Endothelial cell of umbilical vein (primary cell): ENCODE data around the gene CERS3. TPM values are rescaled to one million over a fixed set of nuclear protein-coding genes. Genes with fewer than 3 reads are reported as not detected.

Source experiments
- BruUV-seq: library from RNA; stranded (reverse); fragments of 400-500 nt; replicated peaks from 2 replicates; lab custom pipeline; 2021; lab: Mats Ljungman, UMichigan
- CTCF ChIA-PET: fragments of 300-600, 350-600 bp; sonication (Branson Sonifier 250); formaldehyde crosslinking; loops from one replicate; lab custom pipeline; 2021; ENCODE audit warnings: antibody characterized with exemption, inconsistent platforms; lab: Charles Lee
- POLR2A ChIA-PET: fragments of 300-600, 350-600 bp; sonication (Branson Sonifier 250); formaldehyde crosslinking; loops from one replicate; lab custom pipeline; 2021; ENCODE audit warnings: antibody characterized with exemption, inconsistent platforms; lab: Charles Lee
- DNase-seq: peaks from one replicate; pipeline ENCODE4 v3.0.0-alpha.2; 2011; ENCODE audit warnings: low read depth, low spot score
- FAIRE-seq: peaks from 2 replicates; lab custom pipeline; 2011; peaks lifted over from hg19 to GRCh38; lab: Jason Lieb, UNC
- H2AFZ ChIP-seq: 2 replicates; pipeline ENCODE4 v1.6.0; 2012; ENCODE audit warnings: low read depth, low read length, control low read depth, inconsistent platforms
- H3K27ac ChIP-seq: 2 replicates; pipeline ENCODE4 v1.5.1; 2011; ENCODE audit warnings: low read depth, mild to moderate bottlenecking, control low read depth, low read length, moderate library complexity; ENCODE audit not compliant: insufficient read depth
- H3K27me3 ChIP-seq, 2 experiments: 2 replicates each; pipeline versions ENCODE4 v1.6.0 to v1.6.1; 2011; ENCODE audit warnings: low read length in 2 of 2, mixed read lengths in 1 of 2; ENCODE audit not compliant: control insufficient read depth in 2 of 2, insufficient read depth in 2 of 2
- H3K36me3 ChIP-seq, 2 experiments: 2 replicates in 1 of 2; 3 replicates in 1 of 2; pipeline ENCODE4 v1.5.1; 2011; ENCODE audit warnings: low read length in 2 of 2, mild to moderate bottlenecking in 1 of 2, moderate library complexity in 1 of 2; ENCODE audit not compliant: control insufficient read depth in 2 of 2, insufficient read depth in 2 of 2; ENCODE audit errors: extremely low read depth in 1 of 2
- H3K4me1 ChIP-seq: 3 replicates; pipeline ENCODE4 v1.5.1; 2011; ENCODE audit warnings: mild to moderate bottlenecking, low read length; ENCODE audit not compliant: control insufficient read depth, insufficient read depth; ENCODE audit errors: extremely low read depth
- H3K4me2 ChIP-seq: 2 replicates; pipeline ENCODE4 v1.6.1; 2011; ENCODE audit warnings: low read length, control low read depth, mixed read lengths; ENCODE audit not compliant: insufficient read depth
- H3K4me3 ChIP-seq, 3 experiments: fragments of 200-600 bp in 1 of 3; sonication (generic), shearing (Covaris generic) in 1 of 3; replicated peaks in 1 of 3; 2 replicates each; pipeline ENCODE4 v1.5.1; 2011 to 2016; ENCODE audit warnings: control low read depth in 3 of 3, low read length in 3 of 3, mild to moderate bottlenecking in 2 of 3, inconsistent platforms in 1 of 3, low read depth in 1 of 3, moderate library complexity in 1 of 3; ENCODE audit not compliant: insufficient read depth in 1 of 3
- H3K79me2 ChIP-seq: 2 replicates; pipeline ENCODE4 v1.6.0; 2012; ENCODE audit warnings: low read length, inconsistent platforms; ENCODE audit not compliant: control insufficient read depth, insufficient read depth
- H3K9ac ChIP-seq: replicated peaks from 2 replicates; pipeline ENCODE3; 2011; ENCODE audit warnings: low read length, control low read depth; ENCODE audit not compliant: insufficient read depth; ENCODE audit errors: extremely low read depth
- H3K9me1 ChIP-seq: replicated peaks from 3 replicates; pipeline ENCODE4 v1.6.0; 2011; ENCODE audit warnings: mild to moderate bottlenecking, low read length; ENCODE audit not compliant: control insufficient read depth, insufficient read depth; ENCODE audit errors: extremely low read depth
- H3K9me3 ChIP-seq: replicated peaks from 2 replicates; pipeline ENCODE4 v1.5.1; 2012; ENCODE audit warnings: low read length, inconsistent platforms; ENCODE audit not compliant: control insufficient read depth, insufficient read depth
- H4K20me1 ChIP-seq: replicated peaks from 2 replicates; pipeline ENCODE3; 2011; ENCODE audit warnings: mild to moderate bottlenecking, low read length; ENCODE audit not compliant: control insufficient read depth, insufficient read depth; ENCODE audit errors: extremely low read depth
- CTCF ChIP-seq, 2 donors: IDR thresholded peaks; 1 replicate in 1 of 2; 2 replicates in 1 of 2; pipeline ENCODE4 v1.5.1; 2011; ENCODE audit warnings: low read length in 2 of 2, mild to moderate bottlenecking in 2 of 2, moderate library complexity in 2 of 2, control low read depth in 1 of 2, inconsistent platforms in 1 of 2, low read depth in 1 of 2; ENCODE audit not compliant: insufficient read depth in 1 of 2; ENCODE audit errors: extremely low read depth in 1 of 2
- EZH2 ChIP-seq: IDR thresholded peaks from 2 replicates; pipeline ENCODE4 v1.6.1; 2012; ENCODE audit warnings: borderline replicate concordance, low read depth, mild to moderate bottlenecking, moderate library complexity, low read length, inconsistent platforms; ENCODE audit not compliant: severe bottlenecking
- FOS ChIP-seq: IDR thresholded peaks from 2 replicates; pipeline ENCODE4 v1.6.1; 2011; ENCODE audit warnings: mild to moderate bottlenecking, low read length, moderate library complexity, borderline replicate concordance; ENCODE audit not compliant: insufficient read depth
- GATA2 ChIP-seq: IDR thresholded peaks from 2 replicates; pipeline ENCODE4 v1.7.0; 2011; ENCODE audit warnings: low read depth, mild to moderate bottlenecking, moderate library complexity, mixed read lengths, low read length; ENCODE audit not compliant: insufficient read length, insufficient read depth
- JUN ChIP-seq: IDR thresholded peaks from 2 replicates; pipeline ENCODE4 v1.6.1; 2011; ENCODE audit warnings: borderline replicate concordance, low read depth; ENCODE audit not compliant: insufficient read length, insufficient read depth
- MAX ChIP-seq: IDR thresholded peaks from 2 replicates; pipeline ENCODE4 v1.6.1; 2011; ENCODE audit not compliant: insufficient read depth, insufficient read length
- MYC ChIP-seq: IDR thresholded peaks from one replicate; pipeline ENCODE4 v1.6.1; 2011; ENCODE audit warnings: mild to moderate bottlenecking, low read depth, low read length
- POLR2A ChIP-seq: IDR thresholded peaks from 2 replicates; pipeline ENCODE4 v1.6.1; 2012; ENCODE audit warnings: low read depth, mild to moderate bottlenecking, control low read depth, low read length
- POLR2AphosphoS5 ChIP-seq: IDR thresholded peaks from 2 replicates; pipeline ENCODE4 v1.6.1; 2012; ENCODE audit warnings: low read depth, mild to moderate bottlenecking, control low read depth, low read length, moderate library complexity; ENCODE audit not compliant: insufficient read depth
- dilution Hi-C: fragments of 300-500 bp; cut with MboI; formaldehyde crosslinking; loops from one replicate; pipeline ENCODE4 v1.15.0; 2019; ENCODE audit warnings: low sequenced_read_pairs; ENCODE audit not compliant: extremely low pct_ligation_motif_present
- intact Hi-C: fragments of 100-400 bp; cut with micrococcal nuclease; formaldehyde crosslinking; loops from one replicate; pipeline ENCODE4 v1.10.0; 2022
- polyA plus RNA-seq, 4 experiments: library from polyadenylated mRNA; depleted of rRNA in 3 of 4; stranded (reverse) in 3 of 4; unstranded in 1 of 4; fragments of >200 nt; gene quantifications; 2 replicates each; pipeline versions ENCODE4 v1.2.1 to v1.2.3, GENCODE V29; 2011 to 2012; ENCODE audit warnings: missing spikeins in 1 of 4
- total RNA-seq: library from RNA; stranded (reverse); gene quantifications from 2 replicates; pipeline ENCODE4 v1.2.3, GENCODE V29; 2021

Gene CERS3
- total and polyA plus RNA-seq, 2 donors (not counting 3 experiments of a cell fraction or from before 2014, with no cell fraction given) = not detected

GRCh38 chr15:100466073-100466472 lies 62.7 kb downstream of the CERS3 start:
- no peak for DNase-seq
- H3K36me3 ChIP-seq = no peaks in the 10 kb centered on the region
- H3K79me2 ChIP-seq = no peaks in the 10 kb centered on the region
- no peak overlapping the region for H3K27ac ChIP-seq
- H2AFZ ChIP-seq = no peak overlapping the region
- no peak for FAIRE-seq
- dilution Hi-C loops = no loop called here
- H3K9ac ChIP-seq = no peak overlapping the region
- no peak overlapping the region for H3K4me2 ChIP-seq
- CTCF ChIA-PET = no interaction called here
- intact Hi-C loops = loop anchor here (10.0 kb wide), 1 partner anchor 81 kb away; no protein-coding TSS in a partner anchor
- no peaks in the 10 kb centered on the region for H4K20me1 ChIP-seq
- no peaks in the 10 kb centered on the region for H3K27me3 ChIP-seq
- no peaks in the 10 kb centered on the region for H3K4me1 ChIP-seq
- H3K9me3 ChIP-seq = peaks cover 4% of the 10 kb centered on the region
- no TSS peak for BruUV-seq
- no peak overlapping the region for H3K4me3 ChIP-seq
- TF ChIP-seq MAX (no peak), POLR2AphosphoS5 (no peak), GATA2 (no peak), FOS (no peak), CTCF (IDR thresholded peaks at IDR 0.05; ENCODE audit: extremely low read depth in 1 of 2, insufficient read depth in 1 of 2, low read depth in 1 of 2, low read length in 2 of 2) (no peak), EZH2 (no peak), POLR2A (no peak), MYC (no peak), JUN (no peak)
- H3K9me1 ChIP-seq = no peaks in the 10 kb centered on the region
- POLR2A ChIA-PET = no interaction called here
